BJ (cell line): ENCODE results near the gene ANKRD34A. TPM values are rescaled to one million over a fixed set of nuclear protein-coding genes. Genes with fewer than 3 reads are reported as not detected.

Experiments
- CTCF ChIA-PET: fragments of 350-600 bp; formaldehyde crosslinking; extraction: SDS; loops from one replicate; lab custom pipeline; 2021; ENCODE audit warnings: antibody characterized with exemption, inconsistent platforms; lab: Yijun Ruan, JAX
- POLR2A ChIA-PET: fragments of 300-600 bp; sonication (Branson Sonifier 250); formaldehyde crosslinking; extraction: SDS; loops from one replicate; lab custom pipeline; 2021; ENCODE audit warnings: antibody characterized with exemption; lab: Charles Lee
- DNase-seq: peaks from one replicate; pipeline ENCODE4 v3.0.0-alpha.2; 2011; ENCODE audit warnings: low read depth
- H3K27me3 ChIP-seq: 2 replicates; pipeline ENCODE4 v1.6.0; 2011; ENCODE audit warnings: low read length; ENCODE audit not compliant: control insufficient read depth, insufficient read depth
- H3K36me3 ChIP-seq: 2 replicates; pipeline ENCODE4 v1.5.1; 2011; ENCODE audit warnings: low read length; ENCODE audit not compliant: control insufficient read depth, insufficient read depth
- H3K4me3 ChIP-seq: 2 replicates; pipeline ENCODE4 v1.5.1; 2011; ENCODE audit warnings: low read depth, mild to moderate bottlenecking, control low read depth, low read length
- CTCF ChIP-seq: IDR thresholded peaks from 2 replicates; pipeline ENCODE4 v1.5.1; 2011; ENCODE audit warnings: low read depth, mild to moderate bottlenecking, control low read depth, inconsistent platforms, low read length, moderate library complexity; ENCODE audit not compliant: insufficient read depth
- polyA plus RNA-seq: library from polyadenylated mRNA; depleted of rRNA; stranded (reverse); fragments of >200 nt; gene quantifications from 2 replicates; pipeline ENCODE4 v1.2.3, GENCODE V29; 2011

Gene ANKRD34A
- polyA plus RNA-seq, 1 experiment = 1.3 TPM

- Histone ChIP-seq H3K36me3 (no peaks in the 10 kb centered on the region), H3K27me3 (no peaks in the 10 kb centered on the region), H3K4me3 (no peak overlapping the region)
- no peak for DNase-seq
- ChIA-PET CTCF (interaction anchor here (1.1 to 12.4 kb wide), 2 partner anchors 8 to 94 kb away, joined by 3 to 117 read pairs; no protein-coding TSS in a partner anchor), POLR2A (no interaction called here)
- TF ChIP-seq CTCF = no peak
Observed at GRCh38 chr1:145985502-145986439, 21.4 kb upstream of the ANKRD34A start.

GRCh38 chr1:145985129-145985501 is 20.7 kb upstream of the ANKRD34A start:
- ChIA-PET CTCF (no interaction called here), POLR2A (no interaction called here)
- Histone ChIP-seq H3K27me3 (no peaks in the 10 kb centered on the region), H3K36me3 (no peaks in the 10 kb centered on the region), H3K4me3 (no peak overlapping the region)
- DNase-seq = no peak
- no peak for TF ChIP-seq CTCF

GRCh38 chr1:145983960-145984830 is 19.8 kb upstream of the ANKRD34A start:
- H3K36me3 ChIP-seq = no peaks in the 10 kb centered on the region
- TF ChIP-seq CTCF = no peak
- no peak for DNase-seq
- no peaks in the 10 kb centered on the region for H3K27me3 ChIP-seq
- POLR2A ChIA-PET = no interaction called here
- no peak overlapping the region for H3K4me3 ChIP-seq
- CTCF ChIA-PET = no interaction called here

- no peak for DNase-seq
- TF ChIP-seq CTCF = no peak
- ChIA-PET POLR2A (no interaction called here), CTCF (no interaction called here)
- Histone ChIP-seq H3K4me3 (no peak overlapping the region), H3K27me3 (no peaks in the 10 kb centered on the region), H3K36me3 (no peaks in the 10 kb centered on the region)
Observed at GRCh38 chr1:145983206-145983675, 18.9 kb upstream of the ANKRD34A start.
